HepG2 (cell line): ENCODE measurements around the gene ZNF276. TPM values are rescaled to one million over a fixed set of nuclear protein-coding genes. Genes with fewer than 3 reads are reported as not detected.

Experiments
- CHD2 ChIP-seq: IDR thresholded peaks from 2 replicates; pipeline ENCODE4 v1.6.1; 2011; ENCODE audit warnings: low read depth, low read length, improper control_type of control experiment
- GABPB1 ChIP-seq: IDR thresholded peaks from 2 replicates; pipeline ENCODE4 v1.6.1; 2016; ENCODE audit warnings: mild to moderate bottlenecking, missing genetic modification reagents, moderate library complexity, missing compliant biosample characterization
- GATA4 ChIP-seq: sonication (generic); IDR thresholded peaks from 2 replicates; pipeline ENCODE4 v1.6.1; 2016; ENCODE audit warnings: antibody characterized with exemption, low read depth, borderline replicate concordance
- HOXD1 ChIP-seq: sonication (generic); formaldehyde crosslinking; IDR thresholded peaks from 2 replicates; pipeline ENCODE4 v1.5.0; 2020; ENCODE audit warnings: missing genetic modification reagents
- KDM3A ChIP-seq: IDR thresholded peaks from 2 replicates; pipeline ENCODE4 v1.6.1; 2018; ENCODE audit warnings: low read depth, missing compliant biosample characterization
- MAZ ChIP-seq, 2 experiments: sonication (generic) in 1 of 2; formaldehyde crosslinking in 1 of 2; IDR thresholded peaks; 2 replicates each; pipeline versions ENCODE4 v1.5.0 to v1.6.1; 2012 to 2020; ENCODE audit warnings: low read depth in 2 of 2, mild to moderate bottlenecking in 2 of 2, borderline replicate concordance in 1 of 2, improper control_type of control experiment in 1 of 2, low read length in 1 of 2, missing genetic modification reagents in 1 of 2, moderate library complexity in 1 of 2
- NCOA2 ChIP-seq: sonication (generic); formaldehyde crosslinking; IDR thresholded peaks from 2 replicates; pipeline ENCODE4 v1.8.0; 2022; ENCODE audit warnings: inconsistent platforms
- NR2F1 ChIP-seq, 2 experiments: fragments of 450-650 bp in 1 of 2; formaldehyde crosslinking in 1 of 2; IDR thresholded peaks; 2 replicates each; pipeline versions ENCODE4 v1.5.0 to v1.6.1; 2016 to 2020; ENCODE audit warnings: mild to moderate bottlenecking in 1 of 2, missing compliant biosample characterization in 1 of 2, missing genetic modification reagents in 1 of 2, moderate library complexity in 1 of 2
- REXO4 ChIP-seq: sonication (generic); formaldehyde crosslinking; IDR thresholded peaks from 2 replicates; pipeline ENCODE4 v1.8.0; 2022; ENCODE audit warnings: missing genetic modification reagents, mild to moderate bottlenecking, borderline replicate concordance
- SP5 ChIP-seq: IDR thresholded peaks from 2 replicates; pipeline ENCODE4 v1.6.1; 2016; ENCODE audit warnings: low read depth, borderline replicate concordance
- ZMYM2 ChIP-seq: sonication (generic); formaldehyde crosslinking; IDR thresholded peaks from 2 replicates; pipeline ENCODE4 v1.8.0; 2022; ENCODE audit warnings: mild to moderate bottlenecking, missing genetic modification reagents
- ZNF138 ChIP-seq: sonication (generic); formaldehyde crosslinking; IDR thresholded peaks from 2 replicates; pipeline ENCODE4 v1.5.0; 2020; ENCODE audit warnings: mild to moderate bottlenecking, low read depth, missing genetic modification reagents
- ZNF230 ChIP-seq: sonication (generic); formaldehyde crosslinking; IDR thresholded peaks from 2 replicates; pipeline ENCODE4 v1.4.0; 2020; ENCODE audit warnings: mild to moderate bottlenecking, missing genetic modification reagents
- ZNF282 ChIP-seq: fragments of 450-650 bp; IDR thresholded peaks from 2 replicates; pipeline ENCODE4 v1.6.1; 2018; ENCODE audit not compliant: partially characterized antibody
- ZNF3 ChIP-seq: IDR thresholded peaks from 2 replicates; pipeline ENCODE4 v1.7.0; 2017; ENCODE audit warnings: inconsistent platforms
- ZNF768 ChIP-seq: sonication (generic); formaldehyde crosslinking; IDR thresholded peaks from 2 replicates; pipeline ENCODE4 v1.4.0; 2020; ENCODE audit warnings: missing genetic modification reagents
- polyA plus RNA-seq, 8 experiments: library from polyadenylated mRNA; depleted of rRNA in 3 of 8; stranded (reverse) in 7 of 8; unstranded in 1 of 8; fragments of >200 nt; fragmentation: Illumina TruSeq in 4 of 8; extraction: Trizol in 4 of 8; gene quantifications; 2 replicates each; pipeline versions ENCODE4 v1.2.1 to v1.2.3, GENCODE V29; 2011 to 2016; ENCODE audit warnings: low read depth in 4 of 8, missing spikeins in 1 of 8, mixed read lengths in 1 of 8; ENCODE audit not compliant: insufficient read depth in 1 of 8
- total RNA-seq, 5 experiments: library from RNA; depleted of rRNA; stranded (reverse); fragments of >200 nt; fragmentation: Illumina TruSeq; extraction: Trizol; gene quantifications; 2 replicates each; pipeline ENCODE4 v1.2.3, GENCODE V29; 2016; ENCODE audit warnings: low read depth in 1 of 5
- TF ChIP-seq, protein P1 (sequence below): sonication (generic); formaldehyde crosslinking; IDR thresholded peaks from 2 replicates; pipeline ENCODE4 v1.8.0; 2023; ENCODE audit warnings: mild to moderate bottlenecking, missing genetic modification reagents
- TF ChIP-seq, protein P2 (sequence below): sonication (generic); formaldehyde crosslinking; IDR thresholded peaks from 2 replicates; pipeline ENCODE4 v1.8.0; 2022; ENCODE audit warnings: missing genetic modification reagents, mild to moderate bottlenecking, inconsistent platforms, borderline replicate concordance
- TF ChIP-seq, protein P3 (sequence below): sonication (generic); formaldehyde crosslinking; IDR thresholded peaks from 2 replicates; pipeline ENCODE4 v1.5.1; 2020; ENCODE audit warnings: missing genetic modification reagents, mild to moderate bottlenecking, borderline replicate concordance
- TF ChIP-seq, protein P4 (sequence below), 2 experiments: sonication (generic) in 1 of 2; formaldehyde crosslinking in 1 of 2; IDR thresholded peaks; 2 replicates each; pipeline versions ENCODE4 v1.4.0 to v1.6.1; 2016 to 2020; ENCODE audit warnings: borderline replicate concordance in 1 of 2, low read depth in 1 of 2, mild to moderate bottlenecking in 1 of 2, missing genetic modification reagents in 1 of 2
- TF ChIP-seq, protein P5 (sequence below): sonication (generic); formaldehyde crosslinking; IDR thresholded peaks from 2 replicates; pipeline ENCODE4 v1.4.0; 2020; ENCODE audit warnings: mild to moderate bottlenecking, missing genetic modification reagents

Gene ZNF276
- total and polyA plus RNA-seq, 2 of the 13 experiments (the other 11 are each of a cell fraction or from before 2014, with no cell fraction given): 17.7 to 18.0 TPM

DNA sequence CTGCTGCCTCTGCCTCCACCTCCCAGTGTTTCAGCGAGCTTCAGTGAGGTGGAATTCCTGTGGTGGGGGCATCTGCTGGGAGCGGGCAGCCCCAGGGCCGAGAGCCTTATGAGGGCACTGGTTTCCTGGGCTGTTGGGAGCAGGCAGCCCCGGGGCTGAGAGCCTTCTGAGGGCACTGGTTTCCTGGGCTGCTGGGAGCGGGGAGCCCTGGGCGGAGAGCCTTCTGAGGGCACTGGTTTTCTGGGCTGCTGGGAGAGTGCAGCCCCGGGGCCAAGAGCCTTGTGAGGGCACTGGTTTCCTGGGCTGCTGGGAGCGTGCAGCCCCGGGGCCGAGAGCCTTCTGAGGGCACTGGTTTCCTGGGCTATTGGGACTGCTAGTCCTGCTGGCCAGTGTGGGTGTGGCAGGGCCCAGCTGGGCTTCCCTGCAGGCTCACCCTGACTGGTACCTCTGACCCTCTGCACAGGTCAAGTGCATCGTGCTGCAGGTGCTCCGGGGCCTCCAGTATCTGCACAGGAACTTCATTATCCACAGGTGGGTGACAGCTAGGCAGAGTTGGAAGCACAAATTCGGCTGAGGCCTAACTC lies 29.3 kb upstream of the ZNF276 start (continued):
- no peak for TF ChIP-seq REXO4 (CRISPR knock-in tag)
- TF ChIP-seq SP5 (CRISPR knock-in tag): 0 out of 2 replicates have a peak, but pooled peaks have one; percentile 32
- TF ChIP-seq NCOA2 (CRISPR knock-in tag): no peak
- no peak for TF ChIP-seq HOXD1 (CRISPR knock-in tag)
- TF ChIP-seq GATA4: no peak
- peak in 1 of 2 experiments; percentile 47; a peak in 1 of 4 replicates for TF ChIP-seq NR2F1 (CRISPR knock-in tag; IDR thresholded peaks at IDR 0.05)
- 0 out of 2 replicates have a peak, but pooled peaks have one; percentile 37 for TF ChIP-seq ZNF138 (CRISPR knock-in tag)
- 0 out of 2 replicates have a peak, but pooled peaks have one; percentile 14 for TF ChIP-seq ZNF768 (CRISPR knock-in tag)
- TF ChIP-seq, protein P1, sequence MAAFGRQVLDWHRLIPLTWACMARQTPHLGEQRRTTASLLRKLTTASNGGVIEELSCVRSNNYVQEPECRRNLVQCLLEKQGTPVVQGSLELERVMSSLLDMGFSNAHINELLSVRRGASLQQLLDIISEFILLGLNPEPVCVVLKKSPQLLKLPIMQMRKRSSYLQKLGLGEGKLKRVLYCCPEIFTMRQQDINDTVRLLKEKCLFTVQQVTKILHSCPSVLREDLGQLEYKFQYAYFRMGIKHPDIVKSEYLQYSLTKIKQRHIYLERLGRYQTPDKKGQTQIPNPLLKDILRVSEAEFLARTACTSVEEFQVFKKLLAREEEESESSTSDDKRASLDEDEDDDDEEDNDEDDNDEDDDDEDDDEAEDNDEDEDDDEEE: no peak
- no peak for TF ChIP-seq ZMYM2 (CRISPR knock-in tag)
- TF ChIP-seq ZNF282: no peak
- TF ChIP-seq ZNF230 (CRISPR knock-in tag): no peak
- TF ChIP-seq, protein P2, sequence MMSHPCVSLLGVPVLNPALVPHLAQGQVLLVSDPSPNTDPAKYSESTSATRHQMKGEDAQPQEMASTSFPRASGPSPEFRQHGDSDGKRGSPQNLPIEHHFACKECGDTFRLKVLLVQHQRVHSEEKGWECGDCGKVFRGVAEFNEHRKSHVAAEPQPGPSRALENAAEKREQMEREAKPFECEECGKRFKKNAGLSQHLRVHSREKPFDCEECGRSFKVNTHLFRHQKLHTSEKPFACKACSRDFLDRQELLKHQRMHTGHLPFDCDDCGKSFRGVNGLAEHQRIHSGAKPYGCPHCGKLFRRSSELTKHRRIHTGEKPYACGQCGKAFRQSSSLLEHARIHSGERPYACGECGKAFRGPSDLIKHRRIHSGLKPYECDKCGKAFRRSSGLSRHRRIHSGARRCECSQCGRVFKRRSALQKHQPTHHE (CRISPR knock-in tag): no peak
- TF ChIP-seq CHD2: no peak
- TF ChIP-seq, protein P3, sequence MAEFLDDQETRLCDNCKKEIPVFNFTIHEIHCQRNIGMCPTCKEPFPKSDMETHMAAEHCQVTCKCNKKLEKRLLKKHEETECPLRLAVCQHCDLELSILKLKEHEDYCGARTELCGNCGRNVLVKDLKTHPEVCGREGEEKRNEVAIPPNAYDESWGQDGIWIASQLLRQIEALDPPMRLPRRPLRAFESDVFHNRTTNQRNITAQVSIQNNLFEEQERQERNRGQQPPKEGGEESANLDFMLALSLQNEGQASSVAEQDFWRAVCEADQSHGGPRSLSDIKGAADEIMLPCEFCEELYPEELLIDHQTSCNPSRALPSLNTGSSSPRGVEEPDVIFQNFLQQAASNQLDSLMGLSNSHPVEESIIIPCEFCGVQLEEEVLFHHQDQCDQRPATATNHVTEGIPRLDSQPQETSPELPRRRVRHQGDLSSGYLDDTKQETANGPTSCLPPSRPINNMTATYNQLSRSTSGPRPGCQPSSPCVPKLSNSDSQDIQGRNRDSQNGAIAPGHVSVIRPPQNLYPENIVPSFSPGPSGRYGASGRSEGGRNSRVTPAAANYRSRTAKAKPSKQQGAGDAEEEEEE (CRISPR knock-in tag): no peak
- no peak for TF ChIP-seq ZNF3 (CRISPR knock-in tag)
- TF ChIP-seq KDM3A (CRISPR knock-in tag): no peak
- TF ChIP-seq, protein P4, sequence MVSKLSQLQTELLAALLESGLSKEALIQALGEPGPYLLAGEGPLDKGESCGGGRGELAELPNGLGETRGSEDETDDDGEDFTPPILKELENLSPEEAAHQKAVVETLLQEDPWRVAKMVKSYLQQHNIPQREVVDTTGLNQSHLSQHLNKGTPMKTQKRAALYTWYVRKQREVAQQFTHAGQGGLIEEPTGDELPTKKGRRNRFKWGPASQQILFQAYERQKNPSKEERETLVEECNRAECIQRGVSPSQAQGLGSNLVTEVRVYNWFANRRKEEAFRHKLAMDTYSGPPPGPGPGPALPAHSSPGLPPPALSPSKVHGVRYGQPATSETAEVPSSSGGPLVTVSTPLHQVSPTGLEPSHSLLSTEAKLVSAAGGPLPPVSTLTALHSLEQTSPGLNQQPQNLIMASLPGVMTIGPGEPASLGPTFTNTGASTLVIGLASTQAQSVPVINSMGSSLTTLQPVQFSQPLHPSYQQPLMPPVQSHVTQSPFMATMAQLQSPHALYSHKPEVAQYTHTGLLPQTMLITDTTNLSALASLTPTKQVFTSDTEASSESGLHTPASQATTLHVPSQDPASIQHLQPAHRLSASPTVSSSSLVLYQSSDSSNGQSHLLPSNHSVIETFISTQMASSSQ (IDR thresholded peaks at IDR 0.05; ENCODE audit: low read depth): no peak
- TF ChIP-seq, protein P4 (CRISPR knock-in tag; IDR thresholded peaks at IDR 0.05; ENCODE audit: borderline replicate concordance): no peak
- peak; percentile 99 for TF ChIP-seq MAZ (IDR thresholded peaks at IDR 0.05; ENCODE audit: borderline replicate concordance, low read depth, low read length)
- TF ChIP-seq MAZ (CRISPR knock-in tag; IDR thresholded peaks at IDR 0.05; ENCODE audit: low read depth): no peak
- TF ChIP-seq GABPB1 (CRISPR knock-in tag): peak; percentile 34; the same call in 1 of the 2 replicates
- TF ChIP-seq, protein P5, sequence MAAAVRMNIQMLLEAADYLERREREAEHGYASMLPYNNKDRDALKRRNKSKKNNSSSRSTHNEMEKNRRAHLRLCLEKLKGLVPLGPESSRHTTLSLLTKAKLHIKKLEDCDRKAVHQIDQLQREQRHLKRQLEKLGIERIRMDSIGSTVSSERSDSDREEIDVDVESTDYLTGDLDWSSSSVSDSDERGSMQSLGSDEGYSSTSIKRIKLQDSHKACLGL (CRISPR knock-in tag): no peak
